GM18498 (cell line): ENCODE data around the gene WWP2.
A peak's percentile ranks its signal among the peaks of the same experiment; 100 is the strongest.
"Not testable (repeated sequence)": the region's sequence is repeated elsewhere in the genome, so short reads cannot be mapped to it uniquely, and the experiment has no call there.

Source experiments
- ATAC-seq: cut with Tn5 transposase; IDR thresholded peaks from one replicate; pipeline ENCODE4 v1.9.1; 2021; ENCODE audit warnings: mild to moderate bottlenecking, moderate library complexity; ENCODE audit not compliant: unreplicated experiment

WWP2 gene

GRCh38 chr16:69761983-69762813, at the start of gene WWP2:
Gene WWP2 (plus strand): TSS chr16:69762332. CDS start chr16:69787011, 24,679 bp downstream.
- peak; percentile 85 for ATAC-seq

DNA sequence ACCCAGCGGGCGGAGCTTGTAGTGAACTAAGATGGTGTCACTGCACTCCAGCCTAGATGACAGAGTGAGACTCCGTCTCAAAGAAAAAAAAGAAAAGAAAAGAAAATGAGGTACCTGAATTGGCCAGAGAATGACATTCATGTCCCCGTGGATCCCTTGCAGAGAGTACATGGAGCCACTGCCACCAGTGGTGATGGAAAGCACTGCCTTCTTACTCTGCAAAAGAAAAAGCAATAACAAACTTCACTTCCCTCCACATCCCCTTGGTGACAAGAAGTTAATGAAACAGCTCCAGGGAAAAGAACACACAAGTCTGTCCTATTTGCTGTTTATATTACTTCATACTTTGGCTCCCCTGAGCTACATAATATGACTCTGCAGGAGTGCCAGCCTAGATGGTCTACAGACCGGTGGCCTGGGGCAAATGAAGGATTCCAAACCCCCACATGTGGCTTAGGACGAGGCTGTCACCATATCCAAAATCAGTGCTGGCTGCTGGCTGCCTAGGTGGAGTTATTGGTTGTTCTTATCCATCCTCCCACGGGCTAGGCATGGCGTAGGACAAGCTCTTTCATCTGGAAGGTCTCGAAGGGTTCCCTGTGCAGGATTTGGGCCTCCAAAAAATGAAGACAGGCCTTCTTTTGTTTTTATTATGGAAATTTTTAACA, 49.1 kb upstream of the WWP2 start:
- no peak for ATAC-seq

DNA sequence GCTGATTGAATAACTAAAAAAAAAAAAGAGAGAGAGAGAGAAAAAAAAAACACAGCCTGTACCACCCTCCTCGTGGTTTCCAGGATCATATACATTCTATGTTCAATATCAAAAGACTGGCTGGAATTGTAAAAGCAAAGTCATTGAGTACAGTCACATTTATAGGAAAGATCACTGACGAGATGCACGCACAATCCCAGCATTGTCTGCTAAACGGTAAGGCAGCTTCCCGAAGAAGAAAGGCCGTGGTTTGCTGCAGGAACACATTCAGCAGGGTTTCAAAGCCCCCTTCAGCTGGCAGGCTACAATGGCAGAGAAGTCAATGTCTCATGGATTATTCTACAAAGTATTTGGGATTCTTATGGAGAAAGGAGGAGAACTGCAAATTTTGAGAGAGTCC, 45.1 kb upstream of the WWP2 start:
- no peak for ATAC-seq

GRCh38 chr16:69718111-69718764, 43.9 kb upstream of the WWP2 start:
- no peak for ATAC-seq

- no peak for ATAC-seq
These were observed 41.2 kb upstream of the WWP2 start for GRCh38 chr16:69720822-69721430.

GRCh38 chr16:69721441-69721957, 40.6 kb upstream of the WWP2 start:
- no peak for ATAC-seq

GRCh38 chr16:69724414-69724873, 37.7 kb upstream of the WWP2 start:
- no peak for ATAC-seq

GRCh38 chr16:69724981-69725479, 37.1 kb upstream of the WWP2 start:
- no peak for ATAC-seq

DNA sequence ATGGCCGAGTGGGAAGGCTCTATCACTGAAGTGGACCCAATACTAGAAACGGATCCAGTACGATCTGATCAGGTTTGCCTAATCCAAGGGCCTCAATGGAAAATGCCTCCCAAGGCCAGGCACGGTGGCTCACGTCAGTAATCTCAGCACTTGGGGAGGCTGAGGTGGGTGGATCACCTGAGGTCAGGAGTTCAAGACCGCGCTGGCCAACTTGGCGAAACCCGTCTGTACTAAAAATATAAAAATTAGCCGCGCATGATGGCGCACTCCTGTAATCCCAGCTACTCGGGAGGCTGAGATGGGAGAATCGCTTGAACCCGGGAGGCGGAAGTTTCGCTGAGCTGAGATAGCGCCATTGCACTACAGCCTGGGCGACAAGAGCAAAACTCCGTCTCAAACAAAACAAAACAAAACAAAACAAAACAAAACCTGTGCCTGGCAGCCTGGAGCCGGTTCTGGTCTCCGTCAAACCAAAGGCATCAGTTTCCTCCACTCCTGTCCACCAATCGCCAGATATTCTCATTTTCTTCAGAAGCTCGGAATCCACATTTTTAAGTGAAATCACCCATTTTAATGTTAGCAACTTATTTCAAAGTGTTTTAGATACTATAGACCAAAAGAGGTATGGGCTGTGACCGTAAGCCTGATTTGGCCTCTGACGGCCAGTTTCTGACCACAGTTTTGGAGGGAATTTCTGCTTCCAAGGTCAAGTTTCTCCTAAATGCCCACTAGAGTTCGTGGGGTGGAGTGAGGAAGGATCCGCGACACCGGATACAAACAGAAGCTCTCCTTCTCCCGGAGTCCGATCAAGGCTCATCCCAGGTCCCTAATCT, 36.4 kb upstream of the WWP2 start:
- no peak for ATAC-seq

DNA sequence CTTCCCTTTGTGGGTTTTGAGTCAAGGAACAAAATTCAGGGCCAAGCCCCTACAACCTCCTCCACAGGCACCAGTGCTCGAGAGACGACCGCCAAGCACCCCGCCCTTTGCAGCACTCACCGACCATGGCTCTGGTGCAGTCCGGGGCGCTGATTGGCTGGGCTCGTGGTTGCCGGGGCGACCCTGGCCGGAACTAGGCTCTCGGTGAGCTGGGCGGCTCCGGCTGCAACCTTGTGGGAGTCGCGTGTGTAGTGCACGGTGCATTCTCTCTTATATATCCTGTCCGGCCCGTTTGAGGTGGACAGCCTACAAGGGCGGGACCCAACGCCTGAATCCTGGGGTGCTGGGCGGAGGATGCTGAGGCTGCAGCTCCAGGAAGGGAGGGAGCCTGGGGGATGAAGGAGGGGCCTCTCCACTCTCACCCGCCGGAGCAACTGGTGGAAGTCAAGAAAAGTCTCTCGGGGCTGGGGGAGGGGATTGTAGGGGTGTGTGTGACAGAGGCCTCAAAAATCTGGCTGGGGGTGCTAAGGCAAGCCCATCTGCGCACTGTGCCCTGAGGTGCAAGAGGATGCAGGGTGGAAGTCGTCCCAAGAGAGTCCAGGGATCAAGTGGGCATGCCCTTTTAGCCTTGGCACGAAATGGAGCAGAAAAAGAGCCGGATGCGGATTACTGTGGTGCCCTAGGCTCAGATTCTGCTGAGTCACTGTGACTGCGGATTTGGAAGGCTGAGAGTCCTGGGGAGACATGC, 35.6 kb upstream of the WWP2 start, which contains the start of gene NQO1:
TSS of gene NQO1 (minus strand) at position 248 of the 748 bp plus-strand sequence. CDS start at position 127, 121 bp downstream.
- peak; percentile 99 for ATAC-seq

DNA sequence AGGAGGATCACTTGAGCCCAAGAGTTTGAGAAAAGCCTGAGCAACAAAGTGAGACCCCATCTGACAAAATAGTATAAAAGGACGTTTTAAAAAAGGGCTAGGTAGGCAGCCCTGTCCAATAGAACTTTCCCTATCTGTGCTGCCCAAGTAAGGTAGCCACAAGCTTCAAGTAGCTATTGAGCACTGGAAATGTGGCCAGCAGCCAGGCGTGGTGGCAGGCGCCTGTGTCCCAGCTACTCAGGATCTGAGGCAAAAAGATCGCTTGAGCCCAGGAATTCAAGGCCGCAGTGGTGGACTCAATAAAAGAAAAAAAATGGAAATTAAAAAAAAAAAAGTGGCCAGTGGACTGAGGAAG, 34.2 kb upstream of the WWP2 start:
- ATAC-seq, result no peak

DNA sequence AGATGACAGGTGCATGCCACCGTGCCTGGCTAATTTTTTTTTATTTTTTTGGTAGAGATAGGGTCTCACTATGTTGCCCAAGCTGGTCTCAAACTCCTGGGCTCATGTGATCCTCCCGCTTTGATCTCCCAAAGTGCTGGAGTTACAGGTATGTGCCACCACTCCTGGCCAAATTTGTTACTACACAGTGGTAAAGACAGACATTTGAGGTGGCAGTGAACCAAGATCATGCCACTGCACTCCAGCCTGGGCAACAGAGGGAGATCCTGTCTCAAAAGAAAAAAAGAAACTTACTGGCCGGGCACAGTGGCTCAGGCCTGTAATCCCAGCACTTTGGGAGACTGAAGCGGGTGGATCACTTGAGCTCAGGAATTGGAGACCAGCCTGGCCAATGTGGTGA, 33.1 kb upstream of the WWP2 start:
- not testable (repeated sequence) for ATAC-seq

DNA sequence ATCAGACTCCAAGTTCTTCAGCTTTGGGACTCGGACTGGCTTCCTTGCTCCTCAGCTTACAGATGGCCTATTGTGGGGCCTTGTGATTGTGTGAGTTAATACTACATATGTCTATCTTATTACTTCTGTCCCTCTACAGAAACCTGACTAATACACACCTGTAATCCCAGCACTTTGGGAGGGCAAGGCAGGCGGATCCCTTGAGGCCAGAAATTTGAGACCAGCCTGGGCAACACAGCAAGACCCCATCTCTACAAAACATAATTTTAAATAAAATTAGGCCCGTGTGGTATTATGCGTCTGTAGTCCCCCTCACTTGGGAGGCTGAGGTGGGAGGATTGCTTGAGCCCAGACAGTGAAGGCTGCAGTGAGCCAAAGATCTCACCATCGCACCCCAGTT, 30.9 kb upstream of the WWP2 start:
- ATAC-seq, result not testable (repeated sequence)

DNA sequence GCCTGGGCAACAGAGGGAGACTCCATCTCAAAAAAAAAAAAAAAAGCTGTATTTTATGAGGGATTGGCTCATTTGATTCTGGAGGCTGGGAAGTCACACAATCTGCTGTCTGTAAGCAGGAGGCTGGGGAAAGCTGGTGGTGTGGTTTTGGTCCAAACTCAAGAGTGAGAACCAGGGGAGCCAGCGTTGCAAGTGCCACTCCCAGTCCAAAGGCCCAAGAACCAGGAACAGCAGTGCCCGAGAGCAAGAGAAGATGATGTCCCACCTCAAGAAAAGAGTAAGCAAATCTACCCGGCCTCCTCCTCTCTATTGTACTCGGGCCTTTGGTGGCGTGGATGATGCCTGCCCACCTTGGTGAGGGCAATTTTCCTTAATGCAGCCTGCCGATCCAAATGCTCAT, 30.0 kb upstream of the WWP2 start:
- ATAC-seq, result no peak

- ATAC-seq, result no peak
These were observed 20.6 kb upstream of the WWP2 start for GRCh38 chr16:69741519-69741918.

DNA sequence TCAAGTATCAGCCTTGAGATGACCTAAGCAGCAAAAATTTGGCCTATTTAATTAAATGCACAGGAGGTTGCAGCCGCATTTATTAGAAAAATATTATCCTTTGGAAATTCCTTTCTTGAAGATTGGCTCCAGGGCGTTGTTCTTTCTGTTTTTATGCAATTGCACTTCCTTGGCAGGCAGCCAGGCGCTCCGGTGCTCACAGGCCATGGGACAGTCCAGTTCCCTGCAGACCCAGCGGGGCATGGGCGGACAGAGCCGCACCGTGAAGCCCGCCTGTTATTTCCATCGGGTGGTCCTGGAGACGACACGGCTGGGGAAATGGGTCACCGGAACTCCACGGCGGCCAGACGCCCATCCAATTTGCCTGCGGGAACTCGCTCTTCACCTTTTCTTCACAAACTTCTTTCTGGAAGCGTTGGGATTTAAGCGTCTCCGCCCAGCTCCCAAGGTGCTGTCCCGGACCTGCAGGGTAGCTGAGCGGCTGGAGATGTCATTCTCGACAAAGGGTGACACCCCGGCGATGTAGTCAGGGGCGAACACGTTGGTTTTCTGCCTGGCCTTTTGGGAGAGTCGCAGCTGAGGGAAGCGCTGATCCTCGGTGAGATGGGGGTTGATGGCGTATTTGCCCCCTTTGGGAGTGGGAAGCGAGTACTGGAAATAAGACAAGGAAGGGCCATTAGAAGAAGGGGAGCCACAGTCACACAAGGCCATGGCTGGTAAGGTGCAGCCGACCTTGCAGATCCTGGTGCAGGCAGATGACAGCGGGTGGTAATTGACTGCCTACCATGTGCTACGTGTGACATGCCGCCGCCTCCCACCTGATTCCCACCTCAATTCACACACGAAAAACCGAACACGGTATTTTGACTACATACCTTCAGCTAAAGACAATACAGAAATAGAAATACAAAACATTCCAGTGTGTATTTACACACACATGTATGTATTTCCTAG, 19.9 kb upstream of the WWP2 start:
- no peak for ATAC-seq

GRCh38 chr16:69744363-69745231, 17.5 kb upstream of the WWP2 start:
- no peak for ATAC-seq
